ENCODE measurements around the gene RRP1B.

The RRP1B gene

DNA sequence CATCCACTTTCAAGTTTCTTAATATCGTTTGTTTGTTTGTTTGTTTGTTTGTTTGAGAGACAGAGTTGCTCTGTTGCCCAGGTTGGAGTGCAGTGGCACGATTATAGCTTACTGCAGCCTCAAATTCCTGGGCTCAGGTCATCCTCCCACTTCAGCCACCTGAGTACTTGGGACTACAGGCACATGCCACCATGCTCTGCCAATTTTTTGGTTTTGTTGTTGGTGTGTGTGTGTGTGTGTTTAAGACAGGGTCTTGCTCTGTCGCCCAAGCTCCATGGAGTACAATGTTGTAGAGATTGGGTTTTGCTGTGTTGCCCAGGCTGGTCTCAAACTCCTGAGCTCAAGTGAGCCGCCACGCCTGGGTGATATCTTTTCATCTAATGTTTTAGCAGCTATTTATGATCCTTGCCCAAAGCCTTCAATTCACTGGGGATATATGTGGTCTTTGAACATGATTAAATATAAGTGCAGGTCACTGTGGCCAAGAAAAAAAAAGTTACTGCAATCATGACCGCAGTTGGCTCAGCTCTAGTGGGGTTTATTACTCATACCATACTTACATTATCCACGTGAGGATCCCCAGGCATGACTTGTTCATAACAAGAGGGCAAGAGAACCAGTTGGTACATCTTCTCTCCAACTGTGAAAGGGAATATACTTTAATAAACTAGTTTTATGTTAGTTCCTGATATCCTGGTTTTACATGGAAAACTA is 8.0 kb downstream of the RRP1B start:
- H3K36me3 ChIP-seq (ENCODE audit: control insufficient read depth, insufficient read depth, low read length) = no peaks in the 10 kb centered on the region
- no peak overlapping the region for H2AFZ ChIP-seq
- H3K4me1 ChIP-seq = no peaks in the 10 kb centered on the region
- H3K9ac ChIP-seq = no peak overlapping the region
- H3K27ac ChIP-seq = no peak overlapping the region
- no peak overlapping the region for H3K4me2 ChIP-seq (ENCODE audit: low read length)
- no peaks in the 10 kb centered on the region for H3K27me3 ChIP-seq (ENCODE audit: control insufficient read depth, insufficient read depth, low read length)
- no peaks in the 10 kb centered on the region for H3K9me3 ChIP-seq (ENCODE audit: control insufficient read depth, low read length)
- peaks cover 5% of the 10 kb centered on the region for H3K79me2 ChIP-seq
- no peak for TF ChIP-seq CTCF (IDR thresholded peaks at IDR 0.05)
- H3K4me3 ChIP-seq (ENCODE audit: low read depth, low read length) = no peak overlapping the region

GRCh38 chr21:43669828-43670605 is 10.7 kb downstream of the RRP1B start:
- Histone ChIP-seq H2AFZ (no peak overlapping the region), H3K27ac (no peak overlapping the region), H3K27me3 (ENCODE audit: control insufficient read depth, insufficient read depth, low read length) (no peaks in the 10 kb centered on the region), H3K9me3 (ENCODE audit: control insufficient read depth, low read length) (no peaks in the 10 kb centered on the region), H3K79me2 (peaks cover 2% of the 10 kb centered on the region), H3K9ac (no peak overlapping the region), H3K4me3 (ENCODE audit: low read depth, low read length) (no peak overlapping the region), H3K4me2 (ENCODE audit: low read length) (no peak overlapping the region), H3K36me3 (ENCODE audit: control insufficient read depth, insufficient read depth, low read length) (no peaks in the 10 kb centered on the region), H3K4me1 (no peaks in the 10 kb centered on the region)
- TF ChIP-seq CTCF (IDR thresholded peaks at IDR 0.05) = no peak

DNA sequence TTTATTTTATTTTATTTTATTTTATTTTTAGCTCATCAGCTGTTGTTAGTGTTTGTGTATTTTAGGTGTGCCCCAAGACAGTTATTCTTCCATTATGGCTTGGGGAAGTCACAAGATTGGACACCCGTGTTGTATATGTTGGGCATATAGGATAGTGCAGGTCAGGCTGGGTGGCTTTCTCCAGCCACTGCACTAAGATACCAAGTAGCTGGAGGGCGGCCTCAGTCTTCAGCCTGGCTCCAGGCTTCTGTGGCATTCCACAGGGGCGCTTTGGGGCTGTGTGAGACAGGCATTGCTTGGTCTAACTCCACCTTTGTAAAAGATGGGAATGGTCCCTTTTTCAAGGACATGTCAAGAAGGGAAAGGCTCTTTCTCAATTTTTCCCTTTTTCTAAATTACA is 16.5 kb downstream of the RRP1B start:
- H3K9ac ChIP-seq = no peak overlapping the region
- no peak for TF ChIP-seq CTCF (IDR thresholded peaks at IDR 0.05)
- H3K79me2 ChIP-seq = no peaks in the 10 kb centered on the region
- H3K27ac ChIP-seq = no peak overlapping the region
- no peaks in the 10 kb centered on the region for H3K4me1 ChIP-seq
- no peak overlapping the region for H3K4me3 ChIP-seq (ENCODE audit: low read depth, low read length)
- H3K9me3 ChIP-seq (ENCODE audit: control insufficient read depth, low read length) = no peaks in the 10 kb centered on the region
- H3K36me3 ChIP-seq (ENCODE audit: control insufficient read depth, insufficient read depth, low read length) = no peaks in the 10 kb centered on the region
- no peaks in the 10 kb centered on the region for H3K27me3 ChIP-seq (ENCODE audit: control insufficient read depth, insufficient read depth, low read length)
- H3K4me2 ChIP-seq (ENCODE audit: low read length) = no peak overlapping the region
- no peak overlapping the region for H2AFZ ChIP-seq

DNA sequence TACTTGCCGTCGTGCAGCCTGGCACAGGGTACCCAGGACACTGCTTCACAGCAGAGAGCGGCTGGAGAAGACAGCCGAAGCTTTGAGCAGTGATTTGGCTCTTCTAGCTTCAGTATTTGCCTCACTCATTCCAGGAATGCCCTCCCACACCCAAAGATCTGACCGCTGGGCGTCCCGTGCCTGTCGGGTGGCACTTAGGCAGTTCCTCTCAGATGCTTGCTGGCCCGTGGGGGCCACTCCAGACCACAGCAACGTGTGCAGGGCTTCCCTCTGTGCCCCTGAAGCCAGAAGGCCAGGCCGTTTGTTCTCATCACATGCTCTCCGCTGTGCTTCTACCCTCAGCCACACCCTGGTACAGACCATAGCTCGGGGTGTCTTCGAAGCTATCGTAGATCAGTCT is 17.0 kb downstream of the RRP1B start:
- H3K4me3 ChIP-seq (ENCODE audit: low read depth, low read length) = no peak overlapping the region
- H3K9ac ChIP-seq = no peak overlapping the region
- no peak overlapping the region for H2AFZ ChIP-seq
- H3K36me3 ChIP-seq (ENCODE audit: control insufficient read depth, insufficient read depth, low read length) = no peaks in the 10 kb centered on the region
- H3K27me3 ChIP-seq (ENCODE audit: control insufficient read depth, insufficient read depth, low read length) = no peaks in the 10 kb centered on the region
- no peak overlapping the region for H3K4me2 ChIP-seq (ENCODE audit: low read length)
- H3K4me1 ChIP-seq = no peaks in the 10 kb centered on the region
- no peak for TF ChIP-seq CTCF (IDR thresholded peaks at IDR 0.05)
- H3K9me3 ChIP-seq (ENCODE audit: control insufficient read depth, low read length) = no peaks in the 10 kb centered on the region
- H3K79me2 ChIP-seq = no peaks in the 10 kb centered on the region
- H3K27ac ChIP-seq = no peak overlapping the region

All from parathyroid adenoma (tissue), 2 donors.